IPS-20b (cell line): ENCODE data around the gene CPNE4.
"Not testable (repeated sequence)": the region's sequence is repeated elsewhere in the genome, so short reads cannot be mapped to it uniquely, and the experiment has no call there.

Experiments
- H3K27ac ChIP-seq: one replicate; pipeline ENCODE4 v1.5.1; 2013; ENCODE audit warnings: low read length
- H3K27me3 ChIP-seq: 2 replicates; pipeline ENCODE4 v1.6.1; 2013; ENCODE audit warnings: mild to moderate bottlenecking, low read length, inconsistent platforms; ENCODE audit not compliant: insufficient read depth
- H3K36me3 ChIP-seq: 2 replicates; pipeline ENCODE4 v1.6.1; 2013; ENCODE audit warnings: low read depth, mild to moderate bottlenecking, inconsistent platforms, low read length, moderate library complexity; ENCODE audit not compliant: insufficient read depth
- H3K4me1 ChIP-seq: 2 replicates; pipeline ENCODE4 v1.6.1; 2013; ENCODE audit warnings: mild to moderate bottlenecking, control low read depth, inconsistent platforms, low read length, moderate library complexity; ENCODE audit not compliant: insufficient read depth
- H3K4me3 ChIP-seq: 2 replicates; pipeline ENCODE4 v1.5.1; 2013; ENCODE audit warnings: mild to moderate bottlenecking, low read length, inconsistent platforms
- H3K9ac ChIP-seq: 2 replicates; pipeline ENCODE4 v1.6.1; 2013; ENCODE audit warnings: low read depth, mild to moderate bottlenecking, inconsistent platforms, low read length, moderate library complexity
- H3K9me3 ChIP-seq: 2 replicates; pipeline ENCODE4 v1.6.1; 2013; ENCODE audit warnings: mild to moderate bottlenecking, low read depth, low read length, inconsistent platforms; ENCODE audit not compliant: insufficient read depth

The CPNE4 gene

GRCh38 chr3:131995891-131996290 is 38.9 kb downstream of the CPNE4 start:
- H3K4me3 ChIP-seq = no peak overlapping the region
- H3K9me3 ChIP-seq = peaks cover 18% of the 10 kb centered on the region
- no peaks in the 10 kb centered on the region for H3K36me3 ChIP-seq
- no peak overlapping the region for H3K9ac ChIP-seq
- H3K4me1 ChIP-seq = peaks cover 23% of the 10 kb centered on the region
- H3K27ac ChIP-seq = no peak overlapping the region
- no peaks in the 10 kb centered on the region for H3K27me3 ChIP-seq

GRCh38 chr3:131989318-131989717 is 45.5 kb downstream of the CPNE4 start:
- Histone ChIP-seq H3K4me3 (no peak overlapping the region), H3K36me3 (no peaks in the 10 kb centered on the region), H3K27me3 (no peaks in the 10 kb centered on the region)

GRCh38 chr3:131988209-131988608 is 46.6 kb downstream of the CPNE4 start:
- no peaks in the 10 kb centered on the region for H3K36me3 ChIP-seq
- H3K9me3 ChIP-seq = peaks cover 18% of the 10 kb centered on the region
- H3K27me3 ChIP-seq = no peaks in the 10 kb centered on the region
- H3K27ac ChIP-seq = no peak overlapping the region
- H3K4me1 ChIP-seq = no peaks in the 10 kb centered on the region
- no peak overlapping the region for H3K9ac ChIP-seq
- H3K4me3 ChIP-seq = no peak overlapping the region

More at GRCh38 chr3:131989318-131989717, 45.5 kb downstream of the CPNE4 start:
- H3K9ac ChIP-seq = no peak overlapping the region
- peaks cover 18% of the 10 kb centered on the region for H3K9me3 ChIP-seq
- H3K4me1 ChIP-seq = no peaks in the 10 kb centered on the region; the same call in 1 of the 2 replicates
- H3K27ac ChIP-seq = no peak overlapping the region

- H3K27ac ChIP-seq = no peak overlapping the region
- no peaks in the 10 kb centered on the region for H3K36me3 ChIP-seq
- no peak overlapping the region for H3K4me3 ChIP-seq
- no peak overlapping the region for H3K9ac ChIP-seq
- H3K4me1 ChIP-seq = no peaks in the 10 kb centered on the region
- H3K9me3 ChIP-seq = no peaks in the 10 kb centered on the region
- H3K27me3 ChIP-seq = no peaks in the 10 kb centered on the region
These were observed 51.1 kb downstream of the CPNE4 start for GRCh38 chr3:131983689-131984088.

- no peak overlapping the region for H3K4me3 ChIP-seq
- H3K9ac ChIP-seq = no peak overlapping the region
- no peaks in the 10 kb centered on the region for H3K4me1 ChIP-seq
These were observed 53.5 kb downstream of the CPNE4 start for GRCh38 chr3:131981323-131981722.

GRCh38 chr3:131976448-131976847 is 58.4 kb downstream of the CPNE4 start:
- no peak overlapping the region for H3K9ac ChIP-seq
- no peak overlapping the region for H3K4me3 ChIP-seq
- H3K9me3 ChIP-seq = no peaks in the 10 kb centered on the region
- H3K4me1 ChIP-seq = peaks cover 8% of the 10 kb centered on the region; the same call in 1 of the 2 replicates
- H3K36me3 ChIP-seq = no peaks in the 10 kb centered on the region
- H3K27me3 ChIP-seq = no peaks in the 10 kb centered on the region
- no peak overlapping the region for H3K27ac ChIP-seq

More at GRCh38 chr3:131981323-131981722, 53.5 kb downstream of the CPNE4 start:
- H3K27me3 ChIP-seq = no peaks in the 10 kb centered on the region
- no peaks in the 10 kb centered on the region for H3K9me3 ChIP-seq
- H3K36me3 ChIP-seq = no peaks in the 10 kb centered on the region
- H3K27ac ChIP-seq = no peak overlapping the region

GRCh38 chr3:131975047-131975446 is 59.8 kb downstream of the CPNE4 start:
- H3K4me1 ChIP-seq = peaks cover 8% of the 10 kb centered on the region; the same call in 1 of the 2 replicates
- H3K9ac ChIP-seq = no peak overlapping the region
- no peaks in the 10 kb centered on the region for H3K9me3 ChIP-seq
- H3K36me3 ChIP-seq = no peaks in the 10 kb centered on the region
- no peak overlapping the region for H3K4me3 ChIP-seq
- H3K27me3 ChIP-seq = no peaks in the 10 kb centered on the region
- no peak overlapping the region for H3K27ac ChIP-seq

- Histone ChIP-seq H3K27ac (no peak overlapping the region), H3K9me3 (no peaks in the 10 kb centered on the region), H3K36me3 (no peaks in the 10 kb centered on the region), H3K9ac (no peak overlapping the region), H3K4me1 (peaks cover 8% of the 10 kb centered on the region; the same call in 1 of the 2 replicates), H3K4me3 (no peak overlapping the region), H3K27me3 (no peaks in the 10 kb centered on the region)
These were observed 61.1 kb downstream of the CPNE4 start for GRCh38 chr3:131973731-131974130.

GRCh38 chr3:131972550-131972949 is 62.3 kb downstream of the CPNE4 start:
- no peak overlapping the region for H3K9ac ChIP-seq
- no peaks in the 10 kb centered on the region for H3K27me3 ChIP-seq
- H3K4me1 ChIP-seq = peaks cover 8% of the 10 kb centered on the region; the same call in 1 of the 2 replicates
- no peaks in the 10 kb centered on the region for H3K36me3 ChIP-seq
- H3K27ac ChIP-seq = no peak overlapping the region
- H3K4me3 ChIP-seq = no peak overlapping the region
- no peaks in the 10 kb centered on the region for H3K9me3 ChIP-seq

- Histone ChIP-seq H3K9me3 (no peaks in the 10 kb centered on the region), H3K4me3 (no peak overlapping the region), H3K27ac (no peak overlapping the region), H3K9ac (no peak overlapping the region), H3K36me3 (no peaks in the 10 kb centered on the region), H3K4me1 (peaks cover 8% of the 10 kb centered on the region; the same call in 1 of the 2 replicates), H3K27me3 (no peaks in the 10 kb centered on the region)
These were observed 62.7 kb downstream of the CPNE4 start for GRCh38 chr3:131972091-131972490.

- H3K9me3 ChIP-seq, H3K36me3 ChIP-seq, H3K27me3 ChIP-seq, H3K9ac ChIP-seq, H3K4me1 ChIP-seq, H3K27ac ChIP-seq, H3K4me3 ChIP-seq: not testable (repeated sequence)
These were observed 71.4 kb downstream of the CPNE4 start for GRCh38 chr3:131963442-131963841.

GRCh38 chr3:131962982-131963381 is 71.8 kb downstream of the CPNE4 start:
- H3K27ac ChIP-seq = no peak overlapping the region
- H3K9me3 ChIP-seq = no peaks in the 10 kb centered on the region
- no peak overlapping the region for H3K4me3 ChIP-seq
- no peaks in the 10 kb centered on the region for H3K36me3 ChIP-seq
- H3K9ac ChIP-seq = no peak overlapping the region; the same call in 1 of the 2 replicates
- peaks cover 6% of the 10 kb centered on the region; the same call in 1 of the 2 replicates for H3K4me1 ChIP-seq
- no peaks in the 10 kb centered on the region for H3K27me3 ChIP-seq
